ENCODE data around the gene PRPSAP1.

DNA sequence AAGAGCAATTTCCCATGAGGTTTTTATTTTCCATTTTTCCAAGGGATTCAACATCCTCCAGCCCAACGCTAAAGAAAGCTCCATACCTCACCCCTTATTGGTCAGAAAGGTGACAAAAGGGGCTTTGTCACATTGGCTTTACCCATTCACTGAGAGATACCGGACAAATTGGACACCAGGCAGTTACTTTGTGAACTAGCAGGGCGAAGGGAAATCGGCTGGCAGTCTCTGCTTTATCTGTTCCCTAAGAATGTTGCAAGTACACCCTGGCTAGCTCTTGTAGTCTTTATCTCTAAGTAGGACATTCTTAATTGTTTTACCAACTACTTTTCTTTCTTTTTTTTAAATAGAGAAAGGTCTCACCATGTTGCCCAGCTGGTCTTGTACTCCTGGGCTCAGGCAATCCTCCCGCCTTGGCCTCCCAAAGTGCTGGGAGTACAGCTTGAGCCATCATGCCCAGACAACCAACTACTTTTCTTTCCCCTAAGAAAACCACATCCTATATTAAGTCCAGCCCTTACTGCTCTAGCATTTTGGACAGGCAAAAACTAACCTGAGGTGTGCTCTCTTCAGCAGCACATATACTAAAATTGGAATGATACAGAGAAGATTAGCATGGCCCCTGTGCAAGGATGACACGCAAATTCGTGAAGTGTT is 16.8 kb downstream of the PRPSAP1 start:
- TF ChIP-seq POLR2A (IDR thresholded peaks at IDR 0.05): no peak
- TF ChIP-seq, protein P1, sequence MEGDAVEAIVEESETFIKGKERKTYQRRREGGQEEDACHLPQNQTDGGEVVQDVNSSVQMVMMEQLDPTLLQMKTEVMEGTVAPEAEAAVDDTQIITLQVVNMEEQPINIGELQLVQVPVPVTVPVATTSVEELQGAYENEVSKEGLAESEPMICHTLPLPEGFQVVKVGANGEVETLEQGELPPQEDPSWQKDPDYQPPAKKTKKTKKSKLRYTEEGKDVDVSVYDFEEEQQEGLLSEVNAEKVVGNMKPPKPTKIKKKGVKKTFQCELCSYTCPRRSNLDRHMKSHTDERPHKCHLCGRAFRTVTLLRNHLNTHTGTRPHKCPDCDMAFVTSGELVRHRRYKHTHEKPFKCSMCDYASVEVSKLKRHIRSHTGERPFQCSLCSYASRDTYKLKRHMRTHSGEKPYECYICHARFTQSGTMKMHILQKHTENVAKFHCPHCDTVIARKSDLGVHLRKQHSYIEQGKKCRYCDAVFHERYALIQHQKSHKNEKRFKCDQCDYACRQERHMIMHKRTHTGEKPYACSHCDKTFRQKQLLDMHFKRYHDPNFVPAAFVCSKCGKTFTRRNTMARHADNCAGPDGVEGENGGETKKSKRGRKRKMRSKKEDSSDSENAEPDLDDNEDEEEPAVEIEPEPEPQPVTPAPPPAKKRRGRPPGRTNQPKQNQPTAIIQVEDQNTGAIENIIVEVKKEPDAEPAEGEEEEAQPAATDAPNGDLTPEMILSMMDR (IDR thresholded peaks at IDR 0.05): no peak
